ENCODE data around the gene CCT5. TPM values are rescaled to one million over a fixed set of nuclear protein-coding genes. Genes with fewer than 3 reads are reported as not detected.
A peak's percentile ranks its signal among the peaks of the same experiment; 100 is the strongest.
"Not testable (repeated sequence)": the region's sequence is repeated elsewhere in the genome, so short reads cannot be mapped to it uniquely, and the experiment has no call there.

CCT5 gene
- total RNA-seq, 4 donors from 2014 or later: 69.1 to 150 (median 125) TPM

- WGBS, 2 donors: 58 to 69% methylated on average over 8 of the region's 8 CpGs
- DNase-seq (ENCODE audit: low spot score in 2 of 2): no peak
- TF ChIP-seq CTCF (IDR thresholded peaks at IDR 0.05): no peak
- no peak for TF ChIP-seq POLR2A (IDR thresholded peaks at IDR 0.05)
- H3K4me3 ChIP-seq (ENCODE audit: low read depth, poor library complexity, severe bottlenecking): no peak overlapping the region
- intact Hi-C loops (cut with DNase I; ENCODE audit: low total_unique reads): no loop called here
Observed at GRCh38 chr5:10306806-10307205, 56.7 kb downstream of the CCT5 start.

- intact Hi-C loops (cut with DNase I; ENCODE audit: low total_unique reads): no loop called here
- TF ChIP-seq POLR2A (IDR thresholded peaks at IDR 0.05) (no peak), CTCF (IDR thresholded peaks at IDR 0.05) (no peak)
- 3 to 6% methylated on average over 55 of the region's 56 CpGs for WGBS, 2 donors
- no peak for DNase-seq (ENCODE audit: low spot score in 2 of 2)
- H3K4me3 ChIP-seq (ENCODE audit: low read depth, poor library complexity, severe bottlenecking): peak within 1 kb of the TSS; percentile 62
Observed at GRCh38 chr5:10307206-10308148, 57.4 kb downstream of the CCT5 start, which contains the start of gene CMBL. CMBL (minus strand) TSS chr5:10307902; CDS start chr5:10290762, 17,140 bp downstream.

GRCh38 chr5:10308844-10309243 lies 58.8 kb downstream of the CCT5 start:
- no peak for DNase-seq (ENCODE audit: low spot score in 2 of 2)
- H3K4me3 ChIP-seq (ENCODE audit: low read depth, poor library complexity, severe bottlenecking): no peak overlapping the region
- TF ChIP-seq CTCF (IDR thresholded peaks at IDR 0.05): no peak
- TF ChIP-seq POLR2A (IDR thresholded peaks at IDR 0.05): no peak
- 72 to 83% methylated on average over 6 of the region's 6 CpGs for WGBS, 2 donors
- intact Hi-C loops (cut with DNase I; ENCODE audit: low total_unique reads): no loop called here

- TF ChIP-seq CTCF (IDR thresholded peaks at IDR 0.05) (no peak), POLR2A (IDR thresholded peaks at IDR 0.05) (no peak)
- H3K4me3 ChIP-seq (ENCODE audit: low read depth, poor library complexity, severe bottlenecking): no peak overlapping the region
- DNase-seq (ENCODE audit: low spot score in 2 of 2): no peak
- 57 to 62% methylated on average over 8 of the region's 8 CpGs for WGBS, 2 donors
- intact Hi-C loops (cut with DNase I; ENCODE audit: low total_unique reads): no loop called here
Observed at GRCh38 chr5:10310066-10310779, 60.1 kb downstream of the CCT5 start.

- H3K4me3 ChIP-seq (ENCODE audit: low read depth, poor library complexity, severe bottlenecking); DNase-seq (ENCODE audit: low spot score in 2 of 2); intact Hi-C loops (cut with DNase I; ENCODE audit: low total_unique reads): not testable (repeated sequence)
- WGBS, 2 donors: 75 to 84% methylated on average over 8 of the region's 8 CpGs
Observed at GRCh38 chr5:10310835-10311570, 60.9 kb downstream of the CCT5 start.
